DMS 273 (cell line): ENCODE measurements around the gene ARL3.
A peak's percentile ranks its signal among the peaks of the same experiment; 100 is the strongest.

Source experiments
- DNase-seq: peaks from one replicate; lab custom pipeline; 2025; ENCODE audit not compliant: unreplicated experiment; lab: John Stamatoyannopoulos, UW

ARL3 gene

DNA sequence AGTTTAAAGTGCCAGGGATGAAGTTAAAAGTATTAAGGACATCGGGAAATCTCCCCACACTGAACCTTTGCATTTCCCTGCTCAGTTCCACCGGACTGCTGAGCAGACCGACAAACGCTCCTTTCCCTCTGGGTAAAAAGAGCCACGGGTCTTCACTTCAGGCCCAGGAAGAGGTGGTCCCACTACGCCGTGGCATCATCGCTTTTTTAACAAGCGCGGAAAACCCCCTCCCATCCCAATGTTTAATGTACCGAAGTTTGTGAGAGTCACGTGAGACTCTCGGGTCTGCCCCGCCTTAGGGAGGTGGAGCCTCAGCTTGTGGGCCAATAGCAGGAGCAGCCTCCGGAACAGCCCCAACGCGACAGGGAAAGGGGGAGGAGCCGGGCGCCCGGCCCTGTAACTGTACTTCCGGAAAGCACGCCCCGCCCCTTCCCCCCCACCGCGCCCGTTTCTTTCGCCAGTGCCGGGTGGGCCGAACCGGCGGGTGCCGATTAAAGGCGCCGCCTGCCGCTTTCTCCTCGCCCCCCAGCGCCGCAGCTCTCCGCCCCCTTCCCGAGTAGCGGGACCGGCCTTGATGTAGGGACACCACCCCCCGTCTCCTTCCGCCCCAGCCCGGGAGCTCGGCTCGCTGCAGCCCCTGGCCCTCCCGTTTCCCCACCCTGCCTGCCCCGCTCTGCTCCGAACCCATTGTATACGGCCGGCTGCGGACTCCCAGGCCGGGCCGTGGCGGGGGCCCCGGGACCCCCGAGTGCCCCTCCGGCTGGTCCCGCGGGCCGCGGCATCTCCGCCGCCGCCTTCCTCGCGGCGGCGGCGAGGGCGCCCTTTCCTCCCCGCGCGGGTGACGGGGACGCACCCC is 72.1 kb downstream of the ARL3 start:
- peak; percentile 96 for DNase-seq

DNA sequence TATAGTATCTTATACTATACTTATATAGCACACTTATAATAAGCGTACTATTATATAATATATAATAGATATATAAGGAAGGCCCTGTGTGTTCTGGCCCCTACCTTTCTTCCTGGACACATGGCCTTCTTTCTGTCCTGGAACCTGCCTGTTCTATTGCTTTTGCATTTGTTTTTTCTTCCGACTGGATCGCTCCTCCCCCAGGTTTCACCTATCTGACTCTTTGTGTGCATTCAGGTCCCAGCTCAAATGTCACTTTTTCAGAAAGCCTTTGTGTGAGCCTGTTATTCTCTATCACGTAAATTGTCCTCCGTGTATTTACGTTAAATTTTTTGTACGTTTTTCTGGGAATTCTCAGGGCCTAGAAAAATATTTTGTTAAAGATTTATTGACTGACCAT is 72.8 kb downstream of the ARL3 start:
- no peak for DNase-seq

DNA sequence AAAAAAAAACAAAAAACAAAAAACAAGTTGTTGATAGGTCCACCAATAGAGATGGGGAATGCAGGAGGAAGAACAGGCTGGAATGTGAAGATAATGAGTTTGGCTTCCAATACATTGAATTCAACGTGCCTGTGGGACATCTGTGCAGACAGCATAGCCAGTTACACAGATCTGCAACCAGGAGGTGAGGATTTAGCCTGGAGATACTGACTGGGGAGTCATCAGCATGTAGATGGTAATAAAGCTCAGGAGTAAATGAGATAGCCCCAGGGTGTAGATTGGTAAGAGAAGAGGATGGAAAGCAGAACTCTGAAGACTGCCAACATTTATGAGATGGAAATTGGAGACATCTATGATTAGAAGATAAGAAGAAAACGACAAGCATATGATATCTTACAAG is 74.7 kb downstream of the ARL3 start:
- no peak for DNase-seq

DNA sequence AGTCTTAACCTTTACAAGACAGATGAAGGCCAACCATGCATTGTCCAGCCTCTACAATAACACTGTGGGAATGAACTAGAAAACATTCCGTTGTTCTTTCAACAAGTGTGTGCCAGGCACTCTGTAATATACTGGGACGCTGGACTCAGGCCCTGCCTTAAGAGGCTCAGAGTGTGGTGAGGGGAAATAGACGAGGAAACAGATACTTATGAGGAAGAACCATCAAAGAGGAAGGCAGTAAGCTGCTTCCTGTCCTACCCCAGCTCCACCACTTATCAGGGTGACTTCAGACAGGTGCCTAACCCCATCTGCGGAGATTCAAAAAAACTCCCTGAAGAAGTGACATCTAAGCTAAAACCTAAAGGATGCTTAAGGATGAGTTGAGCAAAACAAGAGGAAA is 78.8 kb downstream of the ARL3 start:
- DNase-seq = no peak

DNA sequence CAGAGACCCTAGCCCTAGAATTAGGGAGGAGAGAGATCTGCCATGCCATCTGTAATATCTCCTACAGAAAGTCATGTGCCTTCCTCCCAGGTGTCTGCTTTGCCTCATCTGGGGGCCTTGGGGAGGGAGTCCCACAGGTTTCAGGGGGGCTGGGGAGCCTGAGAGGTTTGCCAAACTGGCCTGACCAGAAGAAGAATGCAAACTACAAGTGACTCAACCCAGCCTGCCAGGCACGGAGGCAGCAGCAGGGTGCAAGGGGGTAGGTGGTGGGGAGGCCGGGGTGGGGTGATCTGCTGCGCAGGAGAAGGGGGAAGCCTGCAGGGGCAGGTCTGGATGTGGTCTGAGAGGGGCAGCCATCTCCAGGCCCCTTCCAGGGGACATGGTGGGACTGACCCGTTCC is 79.5 kb downstream of the ARL3 start:
- no peak for DNase-seq

DNA sequence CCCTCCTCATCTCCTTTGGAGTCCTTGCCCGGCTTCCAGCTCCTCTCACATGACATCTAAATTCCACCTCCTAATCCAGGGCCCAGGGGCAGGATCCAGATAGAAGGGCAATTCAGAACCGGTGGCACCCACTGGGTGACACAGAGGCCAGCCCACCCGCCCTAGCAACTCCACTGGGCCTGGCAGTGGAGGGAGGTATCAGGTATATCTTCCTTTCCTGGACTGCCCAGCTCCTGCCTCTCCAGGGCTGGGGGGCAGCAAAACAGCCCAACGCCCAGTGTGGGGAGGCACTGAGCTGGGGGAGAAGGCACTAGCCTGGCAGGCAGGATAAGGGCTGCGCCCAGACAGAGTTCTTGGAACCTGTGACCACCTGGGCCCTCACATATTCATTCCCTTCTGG is 80.3 kb downstream of the ARL3 start:
- DNase-seq = no peak

DNA sequence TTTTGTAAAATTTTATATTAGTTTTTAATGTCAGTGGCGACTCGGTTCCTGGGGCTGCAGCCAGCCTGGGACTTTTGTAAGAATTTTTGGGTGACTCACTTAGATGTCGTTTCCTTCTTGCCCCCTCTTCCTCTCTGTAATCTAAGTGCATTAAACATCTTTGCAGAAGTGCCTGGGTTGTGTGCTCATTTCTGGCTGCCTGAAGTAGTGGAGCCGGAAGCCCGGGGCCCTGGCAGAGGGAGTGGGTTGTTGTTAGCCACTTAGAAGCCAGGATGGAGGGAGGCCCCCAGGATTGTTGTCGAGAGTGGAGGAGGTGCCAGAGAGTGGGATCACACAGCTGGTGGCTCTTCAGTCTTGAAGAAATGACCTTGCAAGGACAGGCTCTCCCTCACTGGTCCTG is 80.9 kb downstream of the ARL3 start:
- DNase-seq = no peak

DNA sequence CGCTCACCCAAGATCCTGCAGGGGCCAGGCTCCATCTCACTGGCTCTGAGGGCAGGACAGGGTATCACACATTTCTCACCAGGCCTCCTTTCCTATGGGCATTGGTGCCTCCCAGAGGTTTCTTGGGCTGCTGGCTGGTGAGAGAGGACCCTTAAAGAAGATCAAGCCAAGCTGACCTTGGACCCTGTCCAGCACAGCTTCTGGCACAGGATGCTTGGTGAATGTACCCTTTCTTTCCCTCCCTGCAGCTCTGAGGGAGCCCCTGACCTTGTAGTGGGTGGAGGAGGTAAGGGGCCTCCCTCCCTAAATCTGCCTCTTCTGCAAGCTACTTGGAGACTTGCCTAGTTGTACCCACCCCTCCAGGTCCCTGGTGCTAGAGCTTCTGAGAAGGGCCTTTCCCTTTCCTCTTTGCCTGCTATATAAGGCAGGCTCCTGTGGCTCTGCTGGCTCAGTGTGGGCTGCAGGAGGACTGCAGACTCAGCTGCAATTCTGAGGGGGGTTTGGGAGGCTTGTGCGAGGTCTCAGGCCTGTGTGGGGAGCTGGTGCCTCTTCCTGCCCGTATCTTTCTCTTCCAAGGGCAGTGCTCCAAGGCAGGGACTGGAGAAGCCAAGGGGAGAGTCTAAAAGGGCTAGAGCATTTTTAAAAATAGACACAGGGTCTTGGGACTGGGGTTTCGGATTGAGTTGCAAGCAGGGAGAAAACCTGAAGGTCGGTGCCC is 81.6 kb downstream of the ARL3 start:
- DNase-seq = no peak

DNA sequence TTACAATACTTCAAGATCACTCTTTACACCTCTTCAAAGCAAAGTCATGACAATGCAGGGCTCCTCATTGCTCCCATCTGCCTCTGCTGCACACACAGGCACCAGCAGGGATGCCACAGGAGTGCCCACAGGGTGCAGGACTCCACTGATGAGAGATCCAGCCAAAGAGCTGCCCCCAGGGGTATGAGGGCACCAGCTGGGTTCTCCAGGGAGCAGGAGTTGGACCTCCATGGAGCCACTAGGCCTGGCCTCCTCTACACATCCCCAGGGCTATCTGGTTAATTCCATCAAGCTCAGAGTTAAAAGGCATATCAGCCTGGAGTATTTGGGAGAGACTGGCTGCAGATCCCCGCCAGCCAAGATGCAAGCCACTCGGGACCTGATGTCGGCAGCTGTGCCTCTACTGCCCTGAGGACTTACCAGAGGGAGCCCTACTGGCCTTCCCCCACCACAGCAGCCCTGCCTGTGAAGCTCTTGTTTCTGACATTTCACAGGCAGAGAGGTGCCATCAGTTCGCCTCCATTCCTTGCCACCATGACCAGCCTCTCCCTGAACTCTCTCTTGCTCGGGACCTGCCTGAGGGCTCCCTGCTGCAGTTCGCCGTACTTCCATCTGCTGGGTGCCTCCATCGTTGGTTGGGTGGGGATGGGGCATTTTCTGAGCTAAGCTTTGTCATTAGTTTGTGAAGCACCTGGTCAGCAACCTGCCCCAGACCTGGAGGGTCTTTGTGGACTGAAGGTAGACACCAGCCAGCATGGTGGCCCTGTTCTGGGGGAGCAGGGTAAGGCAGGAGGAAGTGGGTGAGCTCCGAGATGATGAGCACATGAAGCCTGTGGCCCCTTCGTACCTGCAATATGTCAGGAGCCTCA is 82.4 kb downstream of the ARL3 start:
- DNase-seq = no peak

DNA sequence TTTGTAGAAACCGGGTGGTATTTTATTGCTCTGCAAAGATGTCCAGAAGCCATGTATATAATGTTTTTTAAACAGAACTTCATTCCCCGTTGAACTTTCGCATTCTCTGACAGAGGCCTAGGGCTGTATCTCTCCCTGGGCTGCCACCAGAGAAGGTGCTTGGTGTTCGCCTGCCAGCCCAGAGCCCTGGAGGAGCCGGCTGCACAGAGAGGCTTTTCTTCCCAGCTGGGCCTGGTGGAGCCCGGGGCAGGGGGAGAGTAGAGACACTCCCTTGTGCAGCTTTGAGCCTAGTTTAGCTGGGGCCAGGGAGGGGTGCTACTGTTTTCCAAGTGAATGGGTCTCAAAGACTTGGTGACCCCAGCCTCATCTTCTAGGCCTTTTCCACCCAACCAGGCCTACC is 83.5 kb downstream of the ARL3 start:
- DNase-seq = no peak

DNA sequence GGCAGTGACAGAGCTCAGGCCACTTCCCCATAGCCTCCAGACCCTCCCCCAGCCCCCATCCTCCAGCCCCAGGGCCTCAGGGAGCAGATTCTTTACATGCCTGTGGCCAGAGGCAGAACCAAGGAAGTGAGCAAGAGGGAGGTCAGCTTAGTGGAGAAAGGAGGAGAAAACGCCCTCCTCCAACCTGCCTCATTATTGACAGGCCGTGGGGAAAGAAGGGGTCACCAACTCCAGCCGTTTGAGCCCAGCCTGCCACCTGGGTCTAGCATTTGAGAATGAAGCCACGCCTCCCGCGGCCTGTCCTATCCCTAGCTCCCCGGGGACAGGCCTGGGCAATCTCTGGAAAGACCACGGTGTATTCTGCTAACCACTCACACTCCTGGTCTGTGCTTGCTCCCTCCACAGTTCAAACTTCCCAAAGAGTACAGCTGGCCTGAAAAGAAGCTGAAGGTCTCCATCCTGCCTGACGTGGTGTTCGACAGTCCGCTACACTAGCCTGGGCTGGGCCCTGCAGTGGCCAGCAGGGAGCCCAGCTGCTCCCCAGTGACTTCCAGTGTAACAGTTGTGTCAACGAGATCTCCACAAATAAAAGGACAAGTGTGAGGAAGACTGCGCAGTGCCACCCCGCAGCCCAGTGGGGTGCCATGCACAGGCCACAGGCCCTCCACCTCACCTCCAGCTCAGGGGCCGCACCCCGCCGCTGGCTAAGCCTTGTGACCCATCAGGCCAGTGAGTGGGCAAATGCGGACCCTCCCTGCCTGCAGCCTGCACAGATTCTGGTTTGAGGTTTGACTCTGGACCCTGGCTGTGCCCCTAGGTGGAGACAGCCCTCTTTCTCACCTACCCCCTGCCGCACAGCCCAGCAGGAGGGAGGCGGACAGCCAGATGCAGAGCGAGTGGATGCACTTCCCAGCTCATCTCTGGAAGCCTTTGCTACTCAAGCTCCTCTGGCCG is 84.3 kb downstream of the ARL3 start:
- DNase-seq = no peak

DNA sequence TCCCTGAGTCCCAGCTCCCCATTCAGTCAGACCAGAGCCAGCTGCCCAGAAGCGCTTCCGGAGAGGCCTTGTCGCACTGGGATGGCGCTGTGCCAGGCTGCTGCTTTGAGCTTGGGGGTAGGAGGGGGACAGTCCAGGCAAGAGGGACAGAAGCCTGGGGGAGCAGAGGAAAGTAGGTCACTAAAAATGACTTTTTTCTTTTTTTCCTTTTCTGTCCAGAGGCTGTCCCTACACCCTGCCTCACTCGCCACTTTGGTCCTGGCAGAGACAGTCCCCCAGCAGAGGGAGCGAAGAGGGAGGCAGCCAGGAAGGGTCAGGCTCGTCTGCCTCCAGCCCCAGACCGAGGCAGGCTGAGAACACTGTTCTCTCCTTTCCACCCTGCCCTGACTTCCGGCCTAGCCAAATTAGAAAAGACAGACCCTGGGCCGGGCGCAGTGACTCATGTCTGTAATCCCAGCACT is 85.7 kb downstream of the ARL3 start:
- no peak for DNase-seq

DNA sequence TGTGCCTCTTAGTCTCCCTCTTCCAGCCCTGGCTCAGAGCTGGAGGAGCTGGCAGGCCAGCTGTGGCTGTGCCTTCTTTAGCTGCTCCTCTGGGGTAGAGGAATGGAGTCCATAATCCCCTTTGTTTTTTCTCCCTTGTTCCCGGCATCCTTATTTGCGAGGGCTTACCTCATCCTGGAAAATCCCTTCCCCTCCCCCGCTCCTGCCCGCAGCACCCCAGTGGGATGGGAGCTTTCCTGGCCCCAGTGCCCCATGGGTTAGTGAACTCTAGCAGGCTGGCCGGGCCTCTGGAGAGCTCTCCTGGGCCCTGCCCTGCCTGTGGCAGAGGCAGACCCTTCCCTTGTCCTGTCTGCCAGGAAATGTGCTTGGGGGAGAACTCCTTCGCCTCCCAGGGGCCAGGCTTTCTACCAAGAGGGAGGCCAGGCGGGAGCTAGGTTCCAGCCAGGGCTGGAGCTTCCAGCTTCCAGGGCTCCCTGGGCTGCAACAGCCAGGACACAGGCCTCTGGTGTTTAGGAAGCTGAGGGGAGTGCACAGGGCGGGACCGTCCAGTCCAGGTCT is 86.4 kb downstream of the ARL3 start:
- DNase-seq = no peak

DNA sequence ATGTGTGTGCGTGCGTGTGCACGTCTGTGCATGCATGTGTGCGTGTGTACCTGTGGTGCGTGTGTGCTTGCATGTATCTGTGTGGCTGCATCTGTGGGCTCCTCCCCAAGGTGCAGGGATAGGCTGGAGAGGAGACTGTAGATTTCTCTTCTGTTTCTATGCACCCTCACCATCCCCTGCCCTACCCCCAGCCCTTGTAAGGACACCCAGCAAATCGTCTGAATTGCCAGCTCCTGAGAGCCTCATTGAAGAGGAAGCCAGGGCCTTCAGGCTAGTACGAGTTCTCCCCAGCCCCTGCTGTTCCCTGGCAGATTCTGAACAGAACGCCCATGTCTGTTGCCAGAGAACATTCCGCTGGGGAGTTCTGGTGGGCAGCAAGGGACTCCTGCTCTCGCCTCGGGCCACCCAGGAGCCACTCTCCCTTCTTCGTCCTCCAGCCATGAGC is 86.9 kb downstream of the ARL3 start:
- no peak for DNase-seq

DNA sequence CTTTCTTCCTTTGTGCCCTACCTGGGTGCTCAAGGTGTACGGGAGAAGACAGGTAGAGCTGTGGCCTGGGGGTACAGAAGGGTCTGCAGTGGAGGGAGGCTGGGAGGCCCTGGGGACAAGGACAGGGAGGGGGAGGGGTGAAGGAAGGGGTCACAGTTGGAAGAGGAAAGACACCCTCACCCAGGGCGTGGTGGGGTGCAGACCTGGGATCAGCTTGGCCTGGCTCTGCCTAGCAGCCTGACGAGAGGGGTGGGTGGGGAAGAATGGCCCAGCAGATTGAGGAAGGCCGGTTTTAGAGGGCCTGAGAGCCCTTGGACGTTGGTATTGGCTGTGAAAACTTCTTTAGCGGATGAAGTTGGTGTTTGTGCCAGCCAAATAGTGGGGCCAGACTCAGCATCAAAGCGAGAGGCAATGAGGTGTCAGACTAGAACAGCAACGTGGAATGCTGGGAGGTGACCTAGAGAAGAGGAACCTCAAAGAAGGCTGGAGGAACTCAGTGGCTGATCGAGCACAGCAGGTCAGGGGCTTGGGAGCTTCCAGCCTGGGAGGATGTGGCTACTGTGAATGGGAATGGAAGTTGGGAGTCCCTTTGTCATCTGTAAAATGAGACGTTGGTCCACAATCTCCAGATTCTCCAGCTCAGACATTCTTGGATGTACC is 88.0 kb downstream of the ARL3 start:
- DNase-seq = no peak

DNA sequence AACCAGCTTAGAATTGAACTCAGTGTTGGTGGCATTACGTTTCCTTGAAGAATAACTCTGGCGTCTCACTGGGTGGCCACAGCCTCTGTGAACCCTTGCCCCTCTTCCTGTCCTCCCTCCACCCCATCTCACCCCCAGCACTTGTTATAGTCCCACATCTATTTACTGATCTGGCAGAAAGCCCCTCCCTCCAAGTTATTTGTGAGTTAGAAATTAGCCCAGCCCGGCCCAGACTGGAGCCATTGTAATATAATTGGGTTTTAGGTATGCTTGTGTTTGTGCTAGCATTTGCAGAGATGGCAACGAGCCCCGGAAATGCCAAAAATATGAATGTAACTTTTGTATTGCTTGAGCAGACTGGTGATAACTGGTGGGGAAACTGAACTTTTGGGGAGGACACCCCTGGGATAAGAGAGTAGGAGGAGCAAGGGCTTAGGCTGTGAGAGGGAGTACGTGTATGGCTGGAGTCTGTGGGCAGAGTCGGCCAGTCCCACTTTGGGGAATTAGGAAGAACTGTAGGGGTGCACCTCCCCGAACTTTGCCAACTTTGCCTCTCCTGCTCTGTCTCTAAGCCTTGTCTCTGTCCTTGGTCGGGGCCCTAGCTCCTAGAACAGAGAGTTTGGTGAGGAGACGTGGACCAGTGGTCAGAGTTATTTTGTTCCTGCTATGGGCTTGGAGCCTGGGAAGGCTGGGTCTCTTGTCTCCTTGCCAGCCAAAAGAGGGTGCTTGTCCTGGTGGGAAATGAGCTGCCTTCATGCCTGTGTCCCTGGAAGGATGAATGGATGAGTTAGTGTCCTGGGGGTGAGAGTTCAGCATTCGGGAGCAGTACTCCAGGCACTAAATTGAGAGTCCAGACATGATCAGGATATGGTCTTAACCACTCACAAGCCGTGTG is 89.2 kb downstream of the ARL3 start:
- no peak for DNase-seq

DNA sequence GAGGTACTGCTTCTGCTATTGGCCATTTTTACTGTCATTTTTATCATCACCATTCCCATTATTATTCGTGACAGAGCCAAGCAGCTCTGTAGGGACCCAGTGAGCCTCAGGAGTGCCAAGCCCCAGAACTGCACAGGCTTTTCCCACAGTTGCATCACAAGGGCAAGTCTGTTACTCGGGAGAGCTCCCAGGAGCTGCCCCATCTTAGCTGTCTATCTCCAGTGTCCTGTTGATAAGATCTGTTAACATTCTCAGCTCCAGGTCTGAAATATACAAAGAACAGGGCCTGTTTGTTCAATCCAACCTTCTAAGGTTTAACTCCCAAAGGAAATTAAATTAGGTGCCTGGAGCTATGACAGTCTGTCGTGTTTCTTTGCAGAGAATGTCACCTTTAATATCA is 90.1 kb downstream of the ARL3 start:
- DNase-seq = no peak
